Memory B cell (primary cell): ENCODE results near the gene CLDN6.

ENCODE experiments used
- ATAC-seq: fragments of 150-1000 bp; cut with Tn5 transposase; 2 replicates; pipeline ENCODE4 v1.10.0; 2021; ENCODE audit warnings: low read depth, mild to moderate bottlenecking, moderate library complexity
- DNase-seq, 2 donors: peaks; one replicate each; pipeline ENCODE4 v3.0.0; 2022; ENCODE audit warnings: low spot score in 2 of 2
- H3K27ac Mint-ChIP-seq: one replicate; pipeline ENCODE4 v1.8.0; 2022; ENCODE audit warnings: mild to moderate bottlenecking, moderate library complexity, mixed read lengths
- H3K27me3 Mint-ChIP-seq: one replicate; pipeline ENCODE4 v1.8.0; 2022; ENCODE audit warnings: mixed read lengths
- H3K36me3 Mint-ChIP-seq: one replicate; pipeline ENCODE4 v1.8.0; 2022; ENCODE audit warnings: mild to moderate bottlenecking, mixed read lengths
- H3K4me1 Mint-ChIP-seq: one replicate; pipeline ENCODE4 v1.8.0; 2022; ENCODE audit warnings: mixed read lengths
- H3K4me3 Mint-ChIP-seq: one replicate; pipeline ENCODE4 v1.8.0; 2022; ENCODE audit warnings: mild to moderate bottlenecking, moderate library complexity, mixed read lengths
- H3K9me3 Mint-ChIP-seq: one replicate; pipeline ENCODE4 v1.8.0; 2022; ENCODE audit warnings: mixed read lengths

Gene CLDN6

GRCh38 chr16:2967211-2967631 lies 50.8 kb downstream of the CLDN6 start:
- Mint-ChIP-seq H3K27me3 (peaks cover 17% of the 10 kb centered on the region), H3K4me3 (no peak overlapping the region)

GRCh38 chr16:2966808-2967191 lies 51.2 kb downstream of the CLDN6 start:
- DNase-seq (no peak), ATAC-seq (no peak)
- peaks cover 30% of the 10 kb centered on the region for H3K4me1 Mint-ChIP-seq
- H3K27ac Mint-ChIP-seq: no peak overlapping the region
- peaks cover 14% of the 10 kb centered on the region for H3K27me3 Mint-ChIP-seq
- no peaks in the 10 kb centered on the region for H3K36me3 Mint-ChIP-seq
- no peak overlapping the region for H3K4me3 Mint-ChIP-seq
- no peaks in the 10 kb centered on the region for H3K9me3 Mint-ChIP-seq

More at GRCh38 chr16:2967211-2967631, 50.8 kb downstream of the CLDN6 start:
- Mint-ChIP-seq H3K9me3 (no peaks in the 10 kb centered on the region), H3K27ac (no peak overlapping the region), H3K4me1 (peaks cover 29% of the 10 kb centered on the region), H3K36me3 (no peaks in the 10 kb centered on the region)
- DNase-seq: no peak
- ATAC-seq: no peak

- DNase-seq: no peak
- H3K4me3 Mint-ChIP-seq: no peak overlapping the region
These were observed 51.8 kb downstream of the CLDN6 start for GRCh38 chr16:2966043-2966807.

More at GRCh38 chr16:2966043-2966807, 51.8 kb downstream of the CLDN6 start:
- Mint-ChIP-seq H3K4me1 (peaks cover 32% of the 10 kb centered on the region), H3K27ac (no peak overlapping the region), H3K9me3 (no peaks in the 10 kb centered on the region), H3K36me3 (no peaks in the 10 kb centered on the region), H3K27me3 (peaks cover 16% of the 10 kb centered on the region)
- no peak for ATAC-seq
